Osteoblast (primary cell): ENCODE measurements around the gene CAPN9. TPM values are rescaled to one million over a fixed set of nuclear protein-coding genes. Genes with fewer than 3 reads are reported as not detected.

Experiments used
- DNase-seq: peaks from one replicate; pipeline ENCODE4 v3.0.0; 2011; ENCODE audit warnings: low spot score, mixed read lengths; ENCODE audit not compliant: insufficient read length; ENCODE audit errors: missing footprints
- H2AFZ ChIP-seq: 2 replicates; pipeline ENCODE4 v1.6.0; 2011; ENCODE audit warnings: mild to moderate bottlenecking, low read length
- H3K27ac ChIP-seq: 2 replicates; pipeline ENCODE4 v1.5.1; 2011; ENCODE audit warnings: mild to moderate bottlenecking, low read depth, low read length, moderate library complexity
- H3K27me3 ChIP-seq: 2 replicates; pipeline ENCODE4 v1.6.0; 2012; ENCODE audit warnings: mild to moderate bottlenecking, control low read depth, inconsistent platforms, low read length, moderate library complexity; ENCODE audit not compliant: insufficient read depth
- H3K36me3 ChIP-seq: 2 replicates; pipeline ENCODE4 v1.5.1; 2011; ENCODE audit warnings: mild to moderate bottlenecking, low read length, control low read depth, moderate library complexity; ENCODE audit not compliant: insufficient read depth
- H3K4me1 ChIP-seq: 2 replicates; pipeline ENCODE4 v1.5.1; 2011; ENCODE audit warnings: mild to moderate bottlenecking, low read length, control low read depth, moderate library complexity; ENCODE audit not compliant: insufficient read depth
- H3K4me2 ChIP-seq: 2 replicates; pipeline ENCODE4 v1.6.0; 2011; ENCODE audit warnings: mild to moderate bottlenecking, low read length; ENCODE audit not compliant: insufficient read depth
- H3K4me3 ChIP-seq: fragments of 200-600 bp; sonication (generic); 3 replicates; pipeline ENCODE4 v1.5.1; 2012; ENCODE audit warnings: mild to moderate bottlenecking, low read length, inconsistent platforms; ENCODE audit not compliant: insufficient read depth
- H3K79me2 ChIP-seq: 2 replicates; pipeline ENCODE4 v1.6.0; 2012; ENCODE audit warnings: mild to moderate bottlenecking, low read length, control low read depth, inconsistent platforms; ENCODE audit not compliant: insufficient read depth
- H3K9me3 ChIP-seq: 2 replicates; pipeline ENCODE4 v1.5.1; 2011; ENCODE audit warnings: low read depth, low read length, control low read depth
- H4K20me1 ChIP-seq: 2 replicates; pipeline ENCODE4 v1.6.0; 2012; ENCODE audit warnings: mild to moderate bottlenecking, low read length, control low read depth; ENCODE audit not compliant: insufficient read depth
- total RNA-seq: library from RNA; depleted of rRNA; stranded (reverse); fragments of >200 nt; gene quantifications from 2 replicates; pipeline ENCODE4 v1.2.3, GENCODE V29; 2012
- TF ChIP-seq, protein P1 (sequence below): IDR thresholded peaks from 2 replicates; pipeline ENCODE4 v1.5.1; 2011; ENCODE audit warnings: mild to moderate bottlenecking, low read depth, low read length, moderate library complexity; ENCODE audit errors: extremely low read depth

Gene CAPN9
- total RNA-seq, 1 donor, result not detected

- peak; percentile 83 for DNase-seq
- Histone ChIP-seq H3K9me3 (no peaks in the 10 kb centered on the region), H3K27ac (peak overlapping the region; percentile 96), H4K20me1 (no peaks in the 10 kb centered on the region), H3K79me2 (no peaks in the 10 kb centered on the region), H2AFZ (no peak overlapping the region), H3K27me3 (no peaks in the 10 kb centered on the region), H3K4me3 (no peak overlapping the region), H3K4me2 (peak overlapping the region; percentile 64), H3K36me3 (no peaks in the 10 kb centered on the region), H3K4me1 (peaks cover 41% of the 10 kb centered on the region)
- TF ChIP-seq, protein P1, sequence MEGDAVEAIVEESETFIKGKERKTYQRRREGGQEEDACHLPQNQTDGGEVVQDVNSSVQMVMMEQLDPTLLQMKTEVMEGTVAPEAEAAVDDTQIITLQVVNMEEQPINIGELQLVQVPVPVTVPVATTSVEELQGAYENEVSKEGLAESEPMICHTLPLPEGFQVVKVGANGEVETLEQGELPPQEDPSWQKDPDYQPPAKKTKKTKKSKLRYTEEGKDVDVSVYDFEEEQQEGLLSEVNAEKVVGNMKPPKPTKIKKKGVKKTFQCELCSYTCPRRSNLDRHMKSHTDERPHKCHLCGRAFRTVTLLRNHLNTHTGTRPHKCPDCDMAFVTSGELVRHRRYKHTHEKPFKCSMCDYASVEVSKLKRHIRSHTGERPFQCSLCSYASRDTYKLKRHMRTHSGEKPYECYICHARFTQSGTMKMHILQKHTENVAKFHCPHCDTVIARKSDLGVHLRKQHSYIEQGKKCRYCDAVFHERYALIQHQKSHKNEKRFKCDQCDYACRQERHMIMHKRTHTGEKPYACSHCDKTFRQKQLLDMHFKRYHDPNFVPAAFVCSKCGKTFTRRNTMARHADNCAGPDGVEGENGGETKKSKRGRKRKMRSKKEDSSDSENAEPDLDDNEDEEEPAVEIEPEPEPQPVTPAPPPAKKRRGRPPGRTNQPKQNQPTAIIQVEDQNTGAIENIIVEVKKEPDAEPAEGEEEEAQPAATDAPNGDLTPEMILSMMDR, result no peak
These were observed 77.3 kb downstream of the CAPN9 start for GRCh38 chr1:230824551-230824918.

DNA sequence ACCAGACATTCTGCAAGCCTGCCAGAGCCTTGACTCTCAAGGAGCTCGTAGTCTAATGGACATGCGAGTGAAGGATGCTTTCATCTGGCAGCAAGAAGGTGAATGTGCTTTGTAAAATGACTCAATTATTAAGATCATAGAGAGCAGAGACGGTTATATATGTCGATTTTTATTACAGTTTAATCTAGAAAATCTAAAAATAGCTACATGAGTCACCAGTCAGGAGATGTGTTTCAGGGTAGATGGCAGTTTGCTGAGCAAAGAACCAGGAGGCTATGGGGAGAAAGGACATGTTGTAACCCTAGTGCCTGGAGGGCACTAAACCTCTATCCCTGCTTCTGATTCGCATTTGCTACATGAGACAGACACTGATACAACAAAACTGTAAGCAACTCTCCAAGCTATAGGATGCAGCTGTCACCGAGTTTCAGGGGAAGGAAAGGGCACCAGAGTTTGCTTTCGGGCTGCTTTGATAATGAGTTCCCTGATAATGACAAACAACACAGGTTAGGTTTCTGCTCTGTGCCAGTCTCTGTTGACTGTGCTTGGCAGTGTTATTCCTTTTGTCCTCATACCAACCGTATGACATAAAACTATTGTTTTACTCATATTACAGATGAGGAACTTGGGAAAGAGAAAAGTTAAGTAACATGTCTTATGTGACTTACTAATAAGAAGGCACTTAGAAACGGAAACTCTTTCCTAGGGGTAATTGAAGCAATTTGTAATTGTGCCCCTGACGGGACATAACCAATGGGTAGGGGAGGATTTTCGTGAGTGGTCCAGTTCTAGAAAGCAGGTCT, 77.9 kb downstream of the CAPN9 start:
- no peaks in the 10 kb centered on the region for H3K79me2 ChIP-seq
- peak; percentile 77 for DNase-seq
- H3K9me3 ChIP-seq, result no peaks in the 10 kb centered on the region
- H3K4me2 ChIP-seq, result peak overlapping the region; percentile 64
- no peaks in the 10 kb centered on the region for H3K27me3 ChIP-seq
- H3K4me1 ChIP-seq, result peaks cover 41% of the 10 kb centered on the region
- no peaks in the 10 kb centered on the region for H3K36me3 ChIP-seq
- H2AFZ ChIP-seq, result no peak overlapping the region
- peak overlapping the region; percentile 21 for H3K4me3 ChIP-seq
- TF ChIP-seq, protein P1, result no peak
- no peaks in the 10 kb centered on the region for H4K20me1 ChIP-seq
- H3K27ac ChIP-seq, result peak overlapping the region; percentile 96

GRCh38 chr1:230825761-230826160, 78.6 kb downstream of the CAPN9 start:
- peaks cover 41% of the 10 kb centered on the region for H3K4me1 ChIP-seq
- H3K36me3 ChIP-seq, result no peaks in the 10 kb centered on the region

More at GRCh38 chr1:230825761-230826160, 78.6 kb downstream of the CAPN9 start:
- no peaks in the 10 kb centered on the region for H3K27me3 ChIP-seq
- no peaks in the 10 kb centered on the region for H3K79me2 ChIP-seq
- H2AFZ ChIP-seq, result no peak overlapping the region
- TF ChIP-seq, protein P1, result no peak
- H3K9me3 ChIP-seq, result no peaks in the 10 kb centered on the region
- peak overlapping the region; percentile 64 for H3K4me2 ChIP-seq
- peak overlapping the region; percentile 96 for H3K27ac ChIP-seq
- H4K20me1 ChIP-seq, result no peaks in the 10 kb centered on the region
- no peak for DNase-seq
- H3K4me3 ChIP-seq, result no peak overlapping the region
